Effector CD8-positive, alpha-beta T cell (primary cell): ENCODE results near the gene MEGF6.

ENCODE experiments used
- DNase-seq: peaks from one replicate; lab custom pipeline; 2025; lab: John Stamatoyannopoulos, UW

Gene MEGF6

GRCh38 chr1:3488432-3488831 is 122.9 kb downstream of the MEGF6 start:
- no peak for DNase-seq

- DNase-seq = no peak
Measured at GRCh38 chr1:3485016-3485415, 126.3 kb downstream of the MEGF6 start.

- DNase-seq = peak; percentile 29
Measured at GRCh38 chr1:3483801-3484444, 127.4 kb downstream of the MEGF6 start.

DNA sequence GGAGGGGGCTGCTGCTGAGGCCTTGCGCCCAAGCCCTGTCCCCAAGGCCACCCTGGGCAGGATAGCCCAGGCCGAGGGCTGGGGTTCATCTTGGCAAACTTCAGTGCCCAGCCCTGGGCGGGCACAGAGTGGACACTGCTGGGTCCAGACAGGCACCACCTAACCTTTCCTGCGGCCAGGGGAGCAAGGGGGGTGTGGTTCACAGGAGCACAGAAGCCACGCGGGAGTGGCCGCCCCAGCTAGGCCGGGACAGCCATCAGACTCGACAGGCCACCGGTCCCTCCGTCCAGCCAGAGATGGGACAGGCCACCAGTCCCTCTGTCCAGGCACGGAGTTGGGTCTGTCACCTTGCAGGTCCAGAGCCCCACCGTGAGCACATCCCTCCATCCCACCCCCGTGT is 127.9 kb downstream of the MEGF6 start:
- DNase-seq = no peak

DNA sequence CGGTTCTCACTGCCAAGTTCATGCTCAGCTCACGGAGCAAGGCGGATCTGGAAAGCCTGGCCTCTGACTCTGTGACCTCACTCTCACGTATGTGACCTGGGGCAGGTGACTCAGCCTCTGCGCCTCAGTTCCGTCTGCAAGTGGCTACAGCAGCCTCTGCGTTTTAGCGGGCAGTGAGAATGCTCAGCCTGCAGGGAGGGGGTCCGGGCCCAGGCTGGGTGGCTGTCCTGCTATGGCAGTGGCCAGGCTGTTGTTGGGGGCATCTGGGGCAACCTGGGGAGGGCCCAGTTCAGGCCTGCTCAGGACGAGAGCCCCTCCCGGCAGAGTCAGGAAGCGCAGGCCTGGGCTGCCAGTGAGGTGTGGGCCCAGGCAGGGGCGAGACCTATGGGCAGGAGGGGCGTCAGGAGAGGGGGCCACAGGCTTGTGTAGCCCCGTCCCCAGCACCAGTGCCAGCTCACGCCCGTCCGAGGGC is 128.9 kb downstream of the MEGF6 start:
- DNase-seq = no peak

DNA sequence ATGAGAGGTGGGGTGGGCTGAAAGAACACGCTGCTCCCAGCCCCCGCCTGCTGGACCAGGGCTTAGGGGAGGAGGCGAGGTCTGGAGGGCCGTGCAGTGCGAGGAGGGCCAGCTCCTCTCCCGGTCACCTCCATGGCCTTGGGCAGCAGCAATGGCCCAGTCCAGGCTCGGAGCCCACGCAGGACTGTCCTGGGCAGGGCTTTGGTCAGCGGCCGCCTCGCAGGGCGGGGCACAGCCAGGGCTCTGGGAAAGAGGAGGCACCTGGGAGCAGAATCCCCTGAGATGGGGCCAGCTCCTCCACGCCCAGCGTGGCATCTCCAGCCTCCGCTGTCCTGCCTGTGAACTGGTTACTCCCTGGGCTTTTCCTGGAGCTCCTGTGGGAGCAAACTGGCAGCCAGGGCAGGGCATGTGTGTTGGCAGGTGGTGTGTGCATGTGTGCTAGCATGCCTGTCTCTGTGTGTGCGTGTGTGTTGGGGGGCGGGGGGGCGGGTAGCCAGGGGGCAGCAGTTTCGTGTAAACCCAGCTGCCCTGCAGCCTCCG is 129.4 kb downstream of the MEGF6 start:
- no peak for DNase-seq

DNA sequence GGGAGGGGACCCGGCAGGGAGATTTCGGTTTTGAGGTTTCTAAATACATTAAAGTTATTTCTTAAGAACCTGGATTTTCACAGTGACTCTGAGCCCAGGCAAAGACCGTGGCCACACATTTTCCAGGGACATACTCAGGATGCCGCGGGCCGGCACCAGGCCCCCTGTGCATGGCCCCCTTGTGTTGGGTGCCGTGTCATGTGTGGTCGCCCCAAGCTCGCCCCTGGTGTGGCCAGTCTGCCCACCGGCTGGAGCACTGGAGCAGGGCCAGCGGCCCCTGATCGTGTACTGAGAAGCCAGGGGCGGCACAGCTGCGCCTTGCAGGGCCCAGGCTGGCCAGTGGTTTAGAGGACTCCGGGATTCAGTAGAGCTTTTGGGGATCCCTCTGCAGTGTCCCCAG is 130.3 kb downstream of the MEGF6 start:
- no peak for DNase-seq

GRCh38 chr1:3480369-3480719 is 131.0 kb downstream of the MEGF6 start:
- no peak for DNase-seq

- DNase-seq = no peak
Measured at GRCh38 chr1:3479511-3480368, 131.6 kb downstream of the MEGF6 start.

GRCh38 chr1:3478187-3478586 is 133.1 kb downstream of the MEGF6 start:
- DNase-seq = no peak

- DNase-seq = no peak
Measured at GRCh38 chr1:3477241-3477995, 133.9 kb downstream of the MEGF6 start.

DNA sequence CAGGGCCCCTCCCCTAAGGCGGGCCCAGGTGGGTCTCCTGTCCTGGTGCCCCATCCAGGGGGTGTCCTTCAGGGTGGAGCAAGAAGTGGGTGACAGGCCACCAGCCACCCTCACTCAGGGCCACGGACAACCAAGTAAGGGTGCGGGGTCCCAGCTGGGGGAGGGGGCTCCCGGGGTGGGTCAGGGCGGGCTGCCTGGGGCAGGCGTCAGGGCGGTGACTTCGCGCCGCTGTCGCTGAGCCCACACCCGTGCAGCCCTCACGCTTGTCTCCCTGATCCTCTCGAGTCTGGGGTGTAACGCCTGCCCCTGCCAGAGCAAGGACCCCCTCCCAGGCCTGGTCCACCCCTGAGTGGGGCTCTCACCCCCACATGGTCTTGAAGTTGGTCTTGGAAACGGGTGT is 134.6 kb downstream of the MEGF6 start:
- no peak for DNase-seq

- no peak for DNase-seq
Measured at GRCh38 chr1:3475839-3476573, 135.3 kb downstream of the MEGF6 start.

- no peak for DNase-seq
Measured at GRCh38 chr1:3474421-3474820, 136.9 kb downstream of the MEGF6 start.

GRCh38 chr1:3474016-3474415 is 137.3 kb downstream of the MEGF6 start:
- no peak for DNase-seq

DNA sequence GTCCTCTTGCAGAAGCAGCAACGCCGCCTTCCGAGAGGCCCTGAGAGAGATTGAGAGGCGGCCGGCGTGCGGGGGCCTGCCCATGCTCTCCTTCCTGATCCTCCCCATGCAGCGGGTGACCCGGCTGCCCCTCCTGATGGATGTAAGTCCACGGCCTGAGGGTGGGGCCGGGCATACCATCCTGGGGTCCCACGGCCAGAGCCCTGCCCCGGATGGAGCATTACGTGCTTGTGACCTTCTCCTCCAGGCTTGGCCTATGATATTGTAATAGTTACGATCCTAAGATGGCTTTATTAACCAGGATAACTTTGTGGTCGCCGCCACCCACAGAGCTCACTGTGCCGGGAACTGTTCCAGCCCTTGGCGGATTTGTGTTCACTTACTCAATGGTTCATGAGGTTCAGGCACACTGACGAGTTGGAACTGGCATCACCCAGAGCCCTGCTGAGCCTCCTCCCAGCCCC is 137.9 kb downstream of the MEGF6 start:
- no peak for DNase-seq

GRCh38 chr1:3472906-3473305 is 138.4 kb downstream of the MEGF6 start:
- no peak for DNase-seq

- no peak for DNase-seq
Measured at GRCh38 chr1:3472088-3472850, 139.0 kb downstream of the MEGF6 start.

GRCh38 chr1:3471356-3472087 is 139.8 kb downstream of the MEGF6 start:
- no peak for DNase-seq
